ENCODE measurements around the gene RADIL.

The RADIL gene

GRCh38 chr7:4758111-4758510 is 125.4 kb downstream of the RADIL start:
- POLR2A ChIA-PET, result no interaction called here
- no peak for TF ChIP-seq CTCF (IDR thresholded peaks at IDR 0.05; ENCODE audit: control extremely low read depth, extremely low read depth, low read depth, missing control alignments)
- DNase-seq (ENCODE audit: extremely low spot score), result no peak
- CTCF ChIA-PET, result no interaction called here

- POLR2A ChIA-PET, result interaction anchor here (0.8 kb wide), 1 partner anchor 20 kb away, joined by 4 read pairs; the partner anchor contains the start of gene AP5Z1
- no peak for DNase-seq (ENCODE audit: extremely low spot score)
- TF ChIP-seq CTCF (IDR thresholded peaks at IDR 0.05; ENCODE audit: control extremely low read depth, extremely low read depth, low read depth, missing control alignments), result no peak
- CTCF ChIA-PET, result interaction anchor here (1.0 to 3.9 kb wide), 11 partner anchors 8 to 150 kb away, joined by 3 to 10 read pairs (median 4); no protein-coding TSS in a partner anchor
These were observed 128.5 kb downstream of the RADIL start for GRCh38 chr7:4755045-4755444.

- CTCF ChIA-PET, result interaction anchor here (0.7 to 3.9 kb wide), 13 partner anchors 8 to 150 kb away, joined by 3 to 10 read pairs (median 4); no protein-coding TSS in a partner anchor
- POLR2A ChIA-PET, result interaction anchor here (0.8 kb wide), 1 partner anchor 21 kb away, joined by 4 read pairs; the partner anchor contains the start of gene AP5Z1
- no peak for DNase-seq (ENCODE audit: extremely low spot score)
- no peak for TF ChIP-seq CTCF (IDR thresholded peaks at IDR 0.05; ENCODE audit: control extremely low read depth, extremely low read depth, low read depth, missing control alignments)
These were observed 129.0 kb downstream of the RADIL start for GRCh38 chr7:4754433-4755010.

GRCh38 chr7:4753598-4754432 is 129.7 kb downstream of the RADIL start:
- ChIA-PET POLR2A (no interaction called here), CTCF (interaction anchor here (0.7 to 3.9 kb wide), 18 partner anchors 8 to 149 kb away, joined by 3 to 10 read pairs (median 3); no protein-coding TSS in a partner anchor)
- peak; percentile 89 for DNase-seq (ENCODE audit: extremely low spot score)
- peak; percentile 94 for TF ChIP-seq CTCF (IDR thresholded peaks at IDR 0.05; ENCODE audit: control extremely low read depth, extremely low read depth, low read depth, missing control alignments)

- no peak for TF ChIP-seq CTCF (IDR thresholded peaks at IDR 0.05; ENCODE audit: control extremely low read depth, extremely low read depth, low read depth, missing control alignments)
- ChIA-PET CTCF (interaction anchor here (0.8 kb wide), 1 partner anchor 140 kb away, joined by 3 read pairs; no protein-coding TSS in a partner anchor), POLR2A (no interaction called here)
- no peak for DNase-seq (ENCODE audit: extremely low spot score)
These were observed 132.0 kb downstream of the RADIL start for GRCh38 chr7:4751398-4751947.

- CTCF ChIA-PET, result no interaction called here
- POLR2A ChIA-PET, result interaction anchor here (0.7 kb wide), 1 partner anchor 440 kb away, joined by 3 read pairs; the partner anchor contains the start of gene WIPI2
- TF ChIP-seq CTCF (IDR thresholded peaks at IDR 0.05; ENCODE audit: control extremely low read depth, extremely low read depth, low read depth, missing control alignments), result no peak
- DNase-seq (ENCODE audit: extremely low spot score), result no peak
These were observed 133.7 kb downstream of the RADIL start for GRCh38 chr7:4749798-4750197.

All from GM10248 (cell line).